Measurements from ENCODE around the gene IDH3A. TPM values are rescaled to one million over a fixed set of nuclear protein-coding genes. Genes with fewer than 3 reads are reported as not detected.

The IDH3A gene
- total RNA-seq, 2 experiments from 2014 or later, result 106 to 110 TPM

GRCh38 chr15:78140292-78140691 is 8.9 kb upstream of the IDH3A start:
- ChIA-PET POLR2A (interaction anchor here (1.1 kb wide), 1 partner anchor 21 kb away, joined by 3 read pairs; no protein-coding TSS in a partner anchor), CTCF (interaction anchor here (1.7 to 3.2 kb wide), 3 partner anchors 32 to 181 kb away, joined by 6 to 15 read pairs (median 6); no protein-coding TSS in a partner anchor)
- TF ChIP-seq CTCF (IDR thresholded peaks at IDR 0.05), result no peak
- intact Hi-C loops (cut with micrococcal nuclease), result no loop called here
- Mint-ChIP-seq H3K27ac (no peak overlapping the region), H3K4me1 (ENCODE audit: low read depth) (no peaks in the 10 kb centered on the region), H3K9me3 (no peaks in the 10 kb centered on the region), H3K27me3 (no peaks in the 10 kb centered on the region), H3K36me3 (ENCODE audit: low read depth) (no peaks in the 10 kb centered on the region), H3K4me3 (no peak overlapping the region)
- ATAC-seq (no peak), DNase-seq (no peak)

- intact Hi-C loops (cut with micrococcal nuclease), result no loop called here
- ChIA-PET CTCF (interaction anchor here (1.0 to 2.4 kb wide), 2 partner anchors 11 to 53 kb away, joined by 5 to 10 read pairs; partner anchors contain the start of gene CIB2), POLR2A (no interaction called here)
- DNase-seq (no peak), ATAC-seq (no peak)
- H3K36me3 Mint-ChIP-seq (ENCODE audit: low read depth), result no peaks in the 10 kb centered on the region
- TF ChIP-seq CTCF (IDR thresholded peaks at IDR 0.05), result no peak
- no peak overlapping the region for H3K4me3 Mint-ChIP-seq
- no peaks in the 10 kb centered on the region for H3K27me3 Mint-ChIP-seq
- no peaks in the 10 kb centered on the region for H3K9me3 Mint-ChIP-seq
- no peak overlapping the region for H3K27ac Mint-ChIP-seq
- peaks cover 6% of the 10 kb centered on the region for H3K4me1 Mint-ChIP-seq (ENCODE audit: low read depth)
Observed at GRCh38 chr15:78142332-78142731, 6.8 kb upstream of the IDH3A start.

- no peak overlapping the region for H3K27ac Mint-ChIP-seq
- no peak for TF ChIP-seq CTCF (IDR thresholded peaks at IDR 0.05)
Observed at GRCh38 chr15:78146425-78147154, 2.6 kb upstream of the IDH3A start.

GRCh38 chr15:78147566-78147965 is 1.6 kb upstream of the IDH3A start:
- Mint-ChIP-seq H3K4me3 (peak overlapping the region; percentile 96), H3K27ac (no peak overlapping the region), H3K9me3 (no peaks in the 10 kb centered on the region), H3K27me3 (no peaks in the 10 kb centered on the region), H3K4me1 (ENCODE audit: low read depth) (peaks cover 29% of the 10 kb centered on the region), H3K36me3 (ENCODE audit: low read depth) (peaks cover 7% of the 10 kb centered on the region)
- POLR2A ChIA-PET, result interaction anchor here (0.9 to 1.3 kb wide), 4 partner anchors 9 to 21 kb away, joined by 3 to 7 read pairs (median 4); partner anchors contain the start of gene CIB2
- CTCF ChIA-PET, result interaction anchor here (1.0 to 2.9 kb wide), 7 partner anchors 10 to 181 kb away, joined by 3 to 12 read pairs (median 3); no protein-coding TSS in a partner anchor
- no peak for TF ChIP-seq CTCF (IDR thresholded peaks at IDR 0.05)
- intact Hi-C loops (cut with micrococcal nuclease), result no loop called here
- DNase-seq (no peak), ATAC-seq (no peak)

More at GRCh38 chr15:78146425-78147154, 2.6 kb upstream of the IDH3A start:
- H3K9me3 Mint-ChIP-seq, result no peaks in the 10 kb centered on the region
- H3K27me3 Mint-ChIP-seq, result no peaks in the 10 kb centered on the region
- no peak for DNase-seq
- H3K4me3 Mint-ChIP-seq, result no peak overlapping the region
- ATAC-seq, result no peak
- H3K4me1 Mint-ChIP-seq (ENCODE audit: low read depth), result peaks cover 28% of the 10 kb centered on the region
- ChIA-PET CTCF (interaction anchor here (1.0 to 1.1 kb wide), 2 partner anchors 12 to 49 kb away, joined by 3 read pairs; no protein-coding TSS in a partner anchor), POLR2A (interaction anchor here (1.0 kb wide), 1 partner anchor 15 kb away, joined by 5 read pairs; the partner anchor contains the start of gene CIB2)
- intact Hi-C loops (cut with micrococcal nuclease), result no loop called here
- peaks cover 6% of the 10 kb centered on the region for H3K36me3 Mint-ChIP-seq (ENCODE audit: low read depth)

Data from activated CD8-positive, alpha-beta T cell treated with anti-CD3 and anti-CD28 coated beads for 36 hours (primary cell).